Measurements from ENCODE around the gene KMT2D.
A peak's percentile ranks its signal among the peaks of the same experiment; 100 is the strongest.
"Not testable (repeated sequence)": the region's sequence is repeated elsewhere in the genome, so short reads cannot be mapped to it uniquely, and the experiment has no call there.

KMT2D gene

GRCh38 chr12:49086116-49086515 is 25.5 kb upstream of the KMT2D start:
- Histone ChIP-seq H3K9me3 (ENCODE audit: control insufficient read depth, low read length) (peaks cover 4% of the 10 kb centered on the region), H3K36me3 (ENCODE audit: control insufficient read depth, insufficient read depth, low read length) (no peaks in the 10 kb centered on the region), H3K27ac (ENCODE audit: low read depth, low read length, severe bottlenecking) (no peak overlapping the region), H3K4me3 (ENCODE audit: extremely low read depth, insufficient read depth, low read length, poor library complexity, severe bottlenecking) (no peak overlapping the region), H3K4me1 (ENCODE audit: control insufficient read depth, insufficient read depth, low read length, poor library complexity, severe bottlenecking) (peaks cover 2% of the 10 kb centered on the region)
- WGBS, 2 experiments (ENCODE audit: insufficient coverage in 2 of 2): 93 to 100% methylated on average over 1 to 2 of the region's 3 CpGs

GRCh38 chr12:49084438-49084837 is 23.8 kb upstream of the KMT2D start:
- Histone ChIP-seq H3K4me1 (ENCODE audit: control insufficient read depth, insufficient read depth, low read length, poor library complexity, severe bottlenecking) (no peaks in the 10 kb centered on the region), H3K9me3 (ENCODE audit: control insufficient read depth, low read length) (peaks cover 4% of the 10 kb centered on the region), H3K27ac (ENCODE audit: low read depth, low read length, severe bottlenecking) (no peak overlapping the region), H3K36me3 (ENCODE audit: control insufficient read depth, insufficient read depth, low read length) (no peaks in the 10 kb centered on the region), H3K4me3 (ENCODE audit: extremely low read depth, insufficient read depth, low read length, poor library complexity, severe bottlenecking) (no peak overlapping the region)
- WGBS, 2 experiments (ENCODE audit: insufficient coverage in 2 of 2): 100% methylated on average over 2 to 3 of the region's 3 CpGs

- Histone ChIP-seq H3K36me3 (ENCODE audit: control insufficient read depth, insufficient read depth, low read length) (no peaks in the 10 kb centered on the region), H3K27ac (ENCODE audit: low read depth, low read length, severe bottlenecking) (no peak overlapping the region), H3K4me3 (ENCODE audit: extremely low read depth, insufficient read depth, low read length, poor library complexity, severe bottlenecking) (no peak overlapping the region), H3K9me3 (ENCODE audit: control insufficient read depth, low read length) (peaks cover 4% of the 10 kb centered on the region), H3K4me1 (ENCODE audit: control insufficient read depth, insufficient read depth, low read length, poor library complexity, severe bottlenecking) (no peaks in the 10 kb centered on the region)
- 73 to 100% methylated on average over 1 of the region's 1 CpG for WGBS, 2 experiments (ENCODE audit: insufficient coverage in 2 of 2)
These were observed 19.2 kb upstream of the KMT2D start for GRCh38 chr12:49079793-49080192.

GRCh38 chr12:49070971-49071370 is 10.4 kb upstream of the KMT2D start:
- 93 to 94% methylated on average over 4 to 6 of the region's 11 CpGs for WGBS, 2 experiments (ENCODE audit: insufficient coverage in 2 of 2)
- H3K4me3 ChIP-seq (ENCODE audit: extremely low read depth, insufficient read depth, low read length, poor library complexity, severe bottlenecking): no peak overlapping the region
- no peak overlapping the region for H3K27ac ChIP-seq (ENCODE audit: low read depth, low read length, severe bottlenecking)
- no peaks in the 10 kb centered on the region for H3K9me3 ChIP-seq (ENCODE audit: control insufficient read depth, low read length)
- peaks cover 11% of the 10 kb centered on the region for H3K4me1 ChIP-seq (ENCODE audit: control insufficient read depth, insufficient read depth, low read length, poor library complexity, severe bottlenecking)
- no peaks in the 10 kb centered on the region for H3K36me3 ChIP-seq (ENCODE audit: control insufficient read depth, insufficient read depth, low read length)

- no peaks in the 10 kb centered on the region for H3K36me3 ChIP-seq (ENCODE audit: control insufficient read depth, insufficient read depth, low read length)
- H3K4me1 ChIP-seq (ENCODE audit: control insufficient read depth, insufficient read depth, low read length, poor library complexity, severe bottlenecking): peaks cover 11% of the 10 kb centered on the region
- no peaks in the 10 kb centered on the region for H3K9me3 ChIP-seq (ENCODE audit: control insufficient read depth, low read length)
- WGBS, 2 experiments (ENCODE audit: insufficient coverage in 2 of 2): 0% methylated on average over 45 to 49 of the region's 60 CpGs
- peak within 1 kb of the TSS; percentile 85 for H3K4me3 ChIP-seq (ENCODE audit: extremely low read depth, insufficient read depth, low read length, poor library complexity, severe bottlenecking)
- peak within 1 kb of the TSS; percentile 53 for H3K27ac ChIP-seq (ENCODE audit: low read depth, low read length, severe bottlenecking)
These were observed 9.1 kb upstream of the KMT2D start, which contains the start of gene RHEBL1 for GRCh38 chr12:49069507-49070346. Gene RHEBL1, minus strand, starts transcription at chr12:49069979. Its CDS starts 194 bp downstream, at chr12:49069785.

GRCh38 chr12:49068879-49069506 is 8.4 kb upstream of the KMT2D start:
- Histone ChIP-seq H3K27ac (ENCODE audit: low read depth, low read length, severe bottlenecking) (no peak overlapping the region), H3K36me3 (ENCODE audit: control insufficient read depth, insufficient read depth, low read length) (no peaks in the 10 kb centered on the region), H3K4me3 (ENCODE audit: extremely low read depth, insufficient read depth, low read length, poor library complexity, severe bottlenecking) (peak overlapping the region; percentile 85), H3K9me3 (ENCODE audit: control insufficient read depth, low read length) (no peaks in the 10 kb centered on the region), H3K4me1 (ENCODE audit: control insufficient read depth, insufficient read depth, low read length, poor library complexity, severe bottlenecking) (peaks cover 11% of the 10 kb centered on the region)
- 17 to 28% methylated on average over 14 to 16 of the region's 21 CpGs for WGBS, 2 experiments (ENCODE audit: insufficient coverage in 2 of 2)

- H3K4me1 ChIP-seq (ENCODE audit: control insufficient read depth, insufficient read depth, low read length, poor library complexity, severe bottlenecking): peaks cover 11% of the 10 kb centered on the region
- no peak overlapping the region for H3K27ac ChIP-seq (ENCODE audit: low read depth, low read length, severe bottlenecking)
- WGBS, 2 experiments (ENCODE audit: insufficient coverage in 2 of 2): 41 to 52% methylated on average over 4 of the region's 4 CpGs
- H3K9me3 ChIP-seq (ENCODE audit: control insufficient read depth, low read length): no peaks in the 10 kb centered on the region
- no peaks in the 10 kb centered on the region for H3K36me3 ChIP-seq (ENCODE audit: control insufficient read depth, insufficient read depth, low read length)
- no peak overlapping the region for H3K4me3 ChIP-seq (ENCODE audit: extremely low read depth, insufficient read depth, low read length, poor library complexity, severe bottlenecking)
These were observed 5.5 kb upstream of the KMT2D start for GRCh38 chr12:49066120-49066519.

- Histone ChIP-seq H3K9me3 (ENCODE audit: control insufficient read depth, low read length) (no peaks in the 10 kb centered on the region), H3K27ac (ENCODE audit: low read depth, low read length, severe bottlenecking) (no peak overlapping the region), H3K4me3 (ENCODE audit: extremely low read depth, insufficient read depth, low read length, poor library complexity, severe bottlenecking) (no peak overlapping the region), H3K36me3 (ENCODE audit: control insufficient read depth, insufficient read depth, low read length) (no peaks in the 10 kb centered on the region), H3K4me1 (ENCODE audit: control insufficient read depth, insufficient read depth, low read length, poor library complexity, severe bottlenecking) (peaks cover 6% of the 10 kb centered on the region)
- 92 to 100% methylated on average over 2 to 4 of the region's 5 CpGs for WGBS, 2 experiments (ENCODE audit: insufficient coverage in 2 of 2)
These were observed 4.2 kb upstream of the KMT2D start for GRCh38 chr12:49064767-49065152.

- not testable (repeated sequence) for H3K36me3 ChIP-seq (ENCODE audit: control insufficient read depth, insufficient read depth, low read length); H3K4me3 ChIP-seq (ENCODE audit: extremely low read depth, insufficient read depth, low read length, poor library complexity, severe bottlenecking); H3K9me3 ChIP-seq (ENCODE audit: control insufficient read depth, low read length); H3K27ac ChIP-seq (ENCODE audit: low read depth, low read length, severe bottlenecking)
- H3K4me1 ChIP-seq (ENCODE audit: control insufficient read depth, insufficient read depth, low read length, poor library complexity, severe bottlenecking): peaks cover 18% of the 10 kb centered on the region
- WGBS, 2 experiments (ENCODE audit: insufficient coverage in 2 of 2): 96% methylated on average over 8 to 16 of the region's 17 CpGs
These were observed 1.3 kb upstream of the KMT2D start for GRCh38 chr12:49061916-49062315.

- Histone ChIP-seq H3K27ac (ENCODE audit: low read depth, low read length, severe bottlenecking) (peak overlapping the region; percentile 97), H3K4me3 (ENCODE audit: extremely low read depth, insufficient read depth, low read length, poor library complexity, severe bottlenecking) (peak overlapping the region; percentile 91), H3K4me1 (ENCODE audit: control insufficient read depth, insufficient read depth, low read length, poor library complexity, severe bottlenecking) (peaks cover 22% of the 10 kb centered on the region), H3K36me3 (ENCODE audit: control insufficient read depth, insufficient read depth, low read length) (peaks cover 10% of the 10 kb centered on the region), H3K9me3 (ENCODE audit: control insufficient read depth, low read length) (no peaks in the 10 kb centered on the region)
- WGBS, 2 experiments (ENCODE audit: insufficient coverage in 2 of 2): 4 to 5% methylated on average over 10 to 12 of the region's 16 CpGs
These were observed 610 bp upstream of the KMT2D start for GRCh38 chr12:49061157-49061650.
